ENCODE results near the gene DYNC1I1. TPM values are rescaled to one million over a fixed set of nuclear protein-coding genes. Genes with fewer than 3 reads are reported as not detected.

DYNC1I1 gene
- total RNA-seq, 1 experiment from 2014 or later = 3.2 TPM

DNA sequence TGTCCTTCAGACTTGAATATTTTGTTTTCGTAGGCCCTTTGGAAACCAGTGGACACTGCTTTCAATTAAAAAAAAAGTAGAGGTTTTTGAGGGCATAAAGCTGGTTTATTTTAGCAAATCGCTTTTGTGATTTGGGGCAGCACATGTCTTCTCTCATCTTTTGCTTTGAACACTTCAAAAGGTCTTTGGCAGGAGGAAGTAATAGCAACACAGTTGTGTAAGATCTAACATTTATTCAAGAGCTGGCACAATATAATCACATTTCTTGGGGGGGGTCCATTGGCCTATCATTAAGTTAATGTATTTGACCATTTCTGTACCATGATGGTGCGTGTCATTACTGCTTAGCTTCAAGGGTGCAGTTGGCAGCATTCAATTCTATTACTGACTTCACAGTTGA lies 42.4 kb downstream of the DYNC1I1 start:
- no peak for TF ChIP-seq CTCF (conservative IDR thresholded peaks at IDR 0.05)
- H4K20me1 ChIP-seq (ENCODE audit: control insufficient read depth, insufficient read depth, insufficient read length) = no peaks in the 10 kb centered on the region

More for the DNA sequence above, 42.4 kb downstream of the DYNC1I1 start:
- H2BK5ac ChIP-seq (ENCODE audit: insufficient read length, low read length) = no peak overlapping the region
- no peak overlapping the region for H2BK20ac ChIP-seq (ENCODE audit: low read depth, low read length, poor library complexity, severe bottlenecking)
- no peak overlapping the region for H2BK12ac ChIP-seq (ENCODE audit: insufficient read length, low read depth, low read length)
- no peaks in the 10 kb centered on the region for H3K79me2 ChIP-seq (ENCODE audit: insufficient read depth, low read length)
- H2BK120ac ChIP-seq (ENCODE audit: low read depth, low read length, poor library complexity, severe bottlenecking) = no peak overlapping the region
- H3K14ac ChIP-seq (ENCODE audit: insufficient read depth, low read length) = no peak overlapping the region
- no peak overlapping the region for H3K4me2 ChIP-seq (ENCODE audit: insufficient read depth, insufficient read length, low read length)
- no peaks in the 10 kb centered on the region for H3K27me3 Mint-ChIP-seq (ENCODE audit: low read depth)
- H3K4me1 ChIP-seq (ENCODE audit: insufficient read depth, low read length) = no peaks in the 10 kb centered on the region
- H3K18ac ChIP-seq (ENCODE audit: insufficient read length, low read depth, low read length) = no peak overlapping the region
- H3K23ac ChIP-seq (ENCODE audit: insufficient read length, low read depth, low read length) = no peak overlapping the region
- no peak overlapping the region for H3K27ac ChIP-seq (ENCODE audit: insufficient read length, low read depth, low read length)
- no peak overlapping the region for H3K56ac ChIP-seq (ENCODE audit: insufficient read length, low read depth, low read length)
- no peaks in the 10 kb centered on the region for H3K79me1 ChIP-seq (ENCODE audit: insufficient read depth, low read depth, low read length, poor library complexity, severe bottlenecking)
- H4K5ac ChIP-seq (ENCODE audit: insufficient read length, low read depth, low read length) = no peak overlapping the region
- H2AK5ac ChIP-seq (ENCODE audit: insufficient read length, low read length) = no peak overlapping the region
- no CpG with 5 or more reads among the region's 3 CpGs for WGBS (ENCODE audit: extremely low coverage, insufficient read length, low lambda C conversion rate)
- H3K27me3 ChIP-seq (ENCODE audit: insufficient read depth, low read length) = no peaks in the 10 kb centered on the region
- no peaks in the 10 kb centered on the region for H3K9me3 Mint-ChIP-seq
- H3K4me1 Mint-ChIP-seq = no peaks in the 10 kb centered on the region
- no peak overlapping the region for H3T11ph ChIP-seq (ENCODE audit: low read length)
- H3K36me3 Mint-ChIP-seq (ENCODE audit: insufficient read depth in 1 of 3, low read depth in 3 of 3) = no peaks in the 10 kb centered on the region
- no peak overlapping the region for H4K91ac ChIP-seq (ENCODE audit: insufficient read length, low read depth, low read length)
- H2BK15ac ChIP-seq (ENCODE audit: low read depth, low read length) = no peak overlapping the region
- no peak for DNase-seq
- H4K8ac ChIP-seq (replicated peaks; ENCODE audit: insufficient read length, low read depth, low read length) = no peak overlapping the region
- H2AFZ ChIP-seq (ENCODE audit: low read length) = no peak overlapping the region
- no peaks in the 10 kb centered on the region for H3K23me2 ChIP-seq (ENCODE audit: insufficient read length, low read depth, low read length, poor library complexity, severe bottlenecking)
- H3K4me3 Mint-ChIP-seq = no peak overlapping the region
- no peak overlapping the region for H3K9ac ChIP-seq (ENCODE audit: extremely low read depth, insufficient read length, low read length)
- no peak overlapping the region for H3K27ac Mint-ChIP-seq
- H3K9me3 ChIP-seq (ENCODE audit: control insufficient read depth, low read depth, low read length) = no peaks in the 10 kb centered on the region
- H3K4ac ChIP-seq (ENCODE audit: low read depth, low read length) = no peak overlapping the region
